ENCODE data around the gene CLEC18B. TPM values are rescaled to one million over a fixed set of nuclear protein-coding genes. Genes with fewer than 3 reads are reported as not detected.

The CLEC18B gene
- total and polyA plus RNA-seq, 2 of the 4 experiments (the other 2 are of a cell fraction) = 0.17 TPM; not detected in 1

DNA sequence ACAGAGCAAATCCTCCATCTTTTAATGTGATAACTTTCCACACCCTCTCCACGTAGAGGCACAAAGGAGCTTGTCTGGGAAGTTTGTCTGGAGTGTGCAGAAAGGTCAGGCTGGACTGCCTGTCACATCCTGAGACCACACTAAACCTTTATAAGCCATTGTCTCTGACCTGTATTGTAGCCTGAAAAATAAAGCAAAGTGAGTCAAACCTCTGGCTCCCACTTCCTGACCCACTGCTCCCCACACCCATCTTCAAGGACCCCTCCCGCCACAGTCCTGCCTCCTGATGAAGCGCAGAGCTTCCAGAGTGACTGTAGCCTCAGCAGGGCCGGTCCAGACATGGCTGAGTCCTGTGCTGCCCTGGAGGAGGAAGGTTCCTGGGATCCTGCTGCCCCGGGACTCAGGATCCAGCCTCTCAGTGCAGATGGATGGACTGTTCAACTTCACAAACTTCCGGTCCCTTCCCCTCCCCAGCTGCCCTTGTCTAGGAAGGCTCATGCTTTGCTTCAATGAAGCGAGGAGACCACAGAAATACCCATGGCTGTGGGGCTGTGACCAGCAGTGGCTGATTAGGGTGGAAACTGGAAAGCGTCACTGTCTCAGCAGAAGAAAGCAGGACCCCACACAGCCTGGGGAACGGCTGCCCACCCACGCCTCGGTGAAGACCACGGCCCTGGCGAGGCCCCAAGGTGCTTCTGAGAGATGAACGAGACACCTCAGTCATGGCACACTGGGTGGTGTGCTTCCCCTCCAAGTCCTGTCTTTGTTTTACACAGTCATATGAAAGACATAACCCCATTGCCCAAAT is 30.9 kb upstream of the CLEC18B start:
- 100% methylated on average over 1 of the region's 14 CpGs; no CpG with 5 or more reads in 1 of the 2 experiments for WGBS, 2 experiments (ENCODE audit: extremely low coverage in 2 of 2, insufficient read length in 1 of 2)
- Histone ChIP-seq H2AK9ac (replicated peaks; ENCODE audit: low read depth, low read length, poor library complexity) (no peak overlapping the region), H3K9me1 (ENCODE audit: insufficient read depth, low read length) (peaks cover 30% of the 10 kb centered on the region), H3K4ac (ENCODE audit: low read depth, low read length) (no peak overlapping the region), H4K91ac (ENCODE audit: insufficient read depth, low read depth, low read length) (no peak overlapping the region), H3K23ac (ENCODE audit: low read depth, low read length) (no peak overlapping the region), H2BK5ac (ENCODE audit: low read depth, low read length, poor library complexity, severe bottlenecking) (no peak overlapping the region), H2BK20ac (ENCODE audit: low read depth, low read length) (no peak overlapping the region), H2AFZ (replicated peaks; ENCODE audit: low read length, poor library complexity) (no peak overlapping the region), H2BK120ac (ENCODE audit: low read depth, low read length) (no peak overlapping the region), H3K27ac (ENCODE audit: insufficient read depth, low read length) (no peak overlapping the region), H3K36me3 (ENCODE audit: control insufficient read depth, insufficient read depth, low read length) (peaks cover 39% of the 10 kb centered on the region), H2BK15ac (ENCODE audit: low read depth, low read length) (no peak overlapping the region), H3K18ac (ENCODE audit: low read depth, low read length) (no peak overlapping the region), H4K20me1 (ENCODE audit: insufficient read depth, low read length) (peaks cover 13% of the 10 kb centered on the region; the same call in 1 of the 2 replicates), H3K79me1 (ENCODE audit: low read depth in 1 of 2, low read length in 2 of 2) (peaks cover 5 to 41% of the 10 kb centered on the region in 2 experiments; a peak in 3 of 4 replicates), H3K9me3 (ENCODE audit: control insufficient read depth, insufficient read depth, low read length) (no peaks in the 10 kb centered on the region), H4K5ac (ENCODE audit: low read depth, low read length) (no peak overlapping the region), H3K27me3 (ENCODE audit: control insufficient read depth, insufficient read depth, low read length) (no peaks in the 10 kb centered on the region), H3K9ac (ENCODE audit: low read depth, low read length) (no peak overlapping the region), H3K4me3 (ENCODE audit: insufficient read depth, low read depth, low read length) (no peak overlapping the region), H3K4me1 (ENCODE audit: control insufficient read depth, insufficient read depth, low read length) (peaks cover 10% of the 10 kb centered on the region), H4K8ac (ENCODE audit: low read depth in 2 of 2, low read length in 2 of 2) (no peak overlapping the region), H2AK5ac (ENCODE audit: low read depth, low read length) (no peak overlapping the region), H3K56ac (ENCODE audit: extremely low read depth, insufficient read depth, low read length) (no peak overlapping the region), H3K14ac (replicated peaks; ENCODE audit: low read depth, low read length) (no peak overlapping the region; the same call in 1 of the 2 replicates), H3K4me2 (ENCODE audit: low read depth, low read length) (no peak overlapping the region)
- ChIA-PET POLR2A (ENCODE audit: unreplicated experiment) (no interaction called here), CTCF (no interaction called here)
- in situ Hi-C loops (cut with MboI; ENCODE audit: low sequenced_read_pairs) (no loop called here), intact Hi-C loops (cut with micrococcal nuclease) (no loop called here), dilution Hi-C loops (cut with HindIII; ENCODE audit: low sequenced_read_pairs, unreplicated experiment) (no loop called here)
- DNase-seq = no peak
- no peak for ATAC-seq (ENCODE audit: low read depth)
- BruUV-seq (replicated peaks) = no TSS peak
- TF ChIP-seq CTCF (conservative IDR thresholded peaks at IDR 0.05; ENCODE audit: low read depth, low read length) (no peak), CEBPB (IDR thresholded peaks at IDR 0.05; ENCODE audit: low read depth, low read length) (no peak), RCOR1 (IDR thresholded peaks at IDR 0.05; ENCODE audit: insufficient replicate concordance, low read length) (no peak), RAD21 (IDR thresholded peaks at IDR 0.05; ENCODE audit: low read length) (no peak)

All from IMR-90 (cell line).